Activated naive CD8-positive, alpha-beta T cell treated with anti-CD3 and anti-CD28 coated beads, Interleukin-2, amount 10 ng/mL, durations not matched to agents 7 days and 5 days (primary cell): ENCODE data around the gene HAUS6. TPM values are rescaled to one million over a fixed set of nuclear protein-coding genes. Genes with fewer than 3 reads are reported as not detected.
"Not testable (repeated sequence)": the region's sequence is repeated elsewhere in the genome, so short reads cannot be mapped to it uniquely, and the experiment has no call there.

ENCODE experiments used
- ATAC-seq: fragments of 150-1000 bp; cut with Tn5 transposase; one replicate; pipeline ENCODE4 v1.10.0; 2021; ENCODE audit warnings: low read depth, moderate library complexity
- POLR2A ChIA-PET: fragments of 350-600 bp; sonication (Branson Sonifier 250); formaldehyde crosslinking; loops from one replicate; lab custom pipeline; 2021; ENCODE audit warnings: antibody characterized with exemption; lab: Charles Lee
- DNase-seq: peaks from one replicate; pipeline ENCODE4 v3.0.0; 2021
- H3K27ac Mint-ChIP-seq: one replicate; pipeline ENCODE4 v1.8.0; 2022; ENCODE audit warnings: mild to moderate bottlenecking, mixed read lengths
- H3K27me3 Mint-ChIP-seq: one replicate; pipeline ENCODE4 v1.8.0; 2022; ENCODE audit warnings: mild to moderate bottlenecking, moderate library complexity, mixed read lengths
- H3K36me3 Mint-ChIP-seq: one replicate; pipeline ENCODE4 v1.8.0; 2021; ENCODE audit warnings: mild to moderate bottlenecking, mixed read lengths
- H3K4me1 Mint-ChIP-seq: one replicate; pipeline ENCODE4 v1.8.0; 2021; ENCODE audit warnings: mixed read lengths
- H3K4me3 Mint-ChIP-seq: one replicate; pipeline ENCODE4 v1.8.0; 2022; ENCODE audit warnings: mild to moderate bottlenecking, moderate library complexity, mixed read lengths
- H3K9me3 Mint-ChIP-seq: one replicate; pipeline ENCODE4 v1.8.0; 2021; ENCODE audit warnings: mixed read lengths
- total RNA-seq, 2 experiments: library from RNA; stranded (reverse); gene quantifications; one replicate each; pipeline ENCODE4 v1.2.3, GENCODE V29; 2021

HAUS6 gene
- total RNA-seq, 2 experiments from 2014 or later: 23.9 to 27.6 TPM

GRCh38 chr9:19048966-19049916 is 53.5 kb downstream of the HAUS6 start, which contains the start of gene RRAGA:
Gene RRAGA, plus strand, starts transcription at chr9:19049427. Its CDS starts 233 bp downstream, at chr9:19049660.
- H3K4me1 Mint-ChIP-seq: peaks cover 20% of the 10 kb centered on the region
- no peaks in the 10 kb centered on the region for H3K27me3 Mint-ChIP-seq
- H3K36me3 Mint-ChIP-seq: peaks cover 8% of the 10 kb centered on the region
- H3K4me3 Mint-ChIP-seq: peak within 1 kb of the TSS; percentile 82
- peak within 1 kb of the TSS; percentile 99 for H3K27ac Mint-ChIP-seq
- no peaks in the 10 kb centered on the region for H3K9me3 Mint-ChIP-seq
- POLR2A ChIA-PET: interaction anchor here (0.7 to 1.8 kb wide), 14 partner anchors 13 to 415 kb away, joined by 3 to 12 read pairs (median 4); partner anchors contain the start of genes DENND4C and RPS6
- ATAC-seq (peak; percentile 88), DNase-seq (peak; percentile 97)

- Mint-ChIP-seq H3K9me3 (no peaks in the 10 kb centered on the region), H3K36me3 (peaks cover 3% of the 10 kb centered on the region), H3K27me3 (no peaks in the 10 kb centered on the region), H3K27ac (no peak overlapping the region), H3K4me1 (no peaks in the 10 kb centered on the region), H3K4me3 (no peak overlapping the region)
- DNase-seq (no peak), ATAC-seq (no peak)
- POLR2A ChIA-PET: interaction anchor here (0.6 kb wide), 1 partner anchor 138 kb away, joined by 4 read pairs; no protein-coding TSS in a partner anchor
Measured at GRCh38 chr9:19036611-19037010, 66.1 kb downstream of the HAUS6 start.

GRCh38 chr9:19033015-19033414 is 69.7 kb downstream of the HAUS6 start, which contains the start of gene SAXO1:
Gene SAXO1, minus strand, starts transcription at chr9:19033209. Its CDS starts 301 bp downstream, at chr9:19032908.
- Mint-ChIP-seq H3K27me3 (no peaks in the 10 kb centered on the region), H3K4me3 (no peak within 1 kb of the TSS), H3K36me3 (no peaks in the 10 kb centered on the region), H3K27ac (no peak within 1 kb of the TSS), H3K4me1 (peaks cover 4% of the 10 kb centered on the region), H3K9me3 (no peaks in the 10 kb centered on the region)
- DNase-seq: no peak
- POLR2A ChIA-PET: no interaction called here
- ATAC-seq: no peak

GRCh38 chr9:19032406-19032805 is 70.3 kb downstream of the HAUS6 start:
- Mint-ChIP-seq H3K9me3 (no peaks in the 10 kb centered on the region), H3K27me3 (no peaks in the 10 kb centered on the region), H3K4me3 (no peak overlapping the region), H3K4me1 (peaks cover 4% of the 10 kb centered on the region), H3K36me3 (no peaks in the 10 kb centered on the region), H3K27ac (no peak overlapping the region)
- DNase-seq: no peak
- no peak for ATAC-seq
- POLR2A ChIA-PET: no interaction called here

GRCh38 chr9:19030899-19031298 is 71.8 kb downstream of the HAUS6 start:
- Mint-ChIP-seq H3K4me1 (peaks cover 8% of the 10 kb centered on the region), H3K27me3 (no peaks in the 10 kb centered on the region), H3K36me3 (no peaks in the 10 kb centered on the region), H3K27ac (no peak overlapping the region), H3K4me3 (no peak overlapping the region), H3K9me3 (no peaks in the 10 kb centered on the region)
- POLR2A ChIA-PET: no interaction called here
- no peak for DNase-seq
- ATAC-seq: no peak

GRCh38 chr9:19028835-19029451 is 73.8 kb downstream of the HAUS6 start:
- Mint-ChIP-seq H3K9me3 (no peaks in the 10 kb centered on the region), H3K4me3 (no peak overlapping the region), H3K4me1 (peaks cover 8% of the 10 kb centered on the region), H3K27me3 (no peaks in the 10 kb centered on the region), H3K27ac (no peak overlapping the region), H3K36me3 (no peaks in the 10 kb centered on the region)
- POLR2A ChIA-PET: no interaction called here
- ATAC-seq (no peak), DNase-seq (no peak)

GRCh38 chr9:19027825-19028224 is 74.9 kb downstream of the HAUS6 start:
- DNase-seq (no peak), ATAC-seq (no peak)
- Mint-ChIP-seq H3K36me3 (no peaks in the 10 kb centered on the region), H3K9me3 (no peaks in the 10 kb centered on the region), H3K27me3 (no peaks in the 10 kb centered on the region), H3K4me1 (peaks cover 8% of the 10 kb centered on the region), H3K27ac (no peak overlapping the region), H3K4me3 (no peak overlapping the region)
- POLR2A ChIA-PET: no interaction called here

- H3K4me3 Mint-ChIP-seq: no peak overlapping the region
- no peak for DNase-seq
- POLR2A ChIA-PET: no interaction called here
Measured at GRCh38 chr9:19026375-19026774, 76.3 kb downstream of the HAUS6 start.

GRCh38 chr9:19023078-19023477 is 79.6 kb downstream of the HAUS6 start:
- ATAC-seq (no peak), DNase-seq (no peak)
- POLR2A ChIA-PET: no interaction called here
- Mint-ChIP-seq H3K4me1 (peaks cover 8% of the 10 kb centered on the region), H3K36me3 (no peaks in the 10 kb centered on the region), H3K27ac (no peak overlapping the region), H3K27me3 (no peaks in the 10 kb centered on the region), H3K9me3 (no peaks in the 10 kb centered on the region), H3K4me3 (no peak overlapping the region)

More at GRCh38 chr9:19026375-19026774, 76.3 kb downstream of the HAUS6 start:
- ATAC-seq: no peak
- H3K4me1 Mint-ChIP-seq: peaks cover 8% of the 10 kb centered on the region
- H3K27me3 Mint-ChIP-seq: no peaks in the 10 kb centered on the region
- H3K36me3 Mint-ChIP-seq: no peaks in the 10 kb centered on the region
- H3K27ac Mint-ChIP-seq: no peak overlapping the region
- H3K9me3 Mint-ChIP-seq: no peaks in the 10 kb centered on the region

- H3K4me1 Mint-ChIP-seq: peaks cover 8% of the 10 kb centered on the region
- no peak for ATAC-seq
- POLR2A ChIA-PET: no interaction called here
Measured at GRCh38 chr9:19022206-19022605, 80.5 kb downstream of the HAUS6 start.

GRCh38 chr9:19021649-19022048 is 81.1 kb downstream of the HAUS6 start:
- ATAC-seq, H3K9me3 Mint-ChIP-seq, H3K4me3 Mint-ChIP-seq, DNase-seq, H3K4me1 Mint-ChIP-seq, H3K27ac Mint-ChIP-seq, H3K27me3 Mint-ChIP-seq, H3K36me3 Mint-ChIP-seq, POLR2A ChIA-PET: not testable (repeated sequence)

More at GRCh38 chr9:19022206-19022605, 80.5 kb downstream of the HAUS6 start:
- Mint-ChIP-seq H3K27me3 (no peaks in the 10 kb centered on the region), H3K9me3 (no peaks in the 10 kb centered on the region), H3K36me3 (no peaks in the 10 kb centered on the region), H3K27ac (no peak overlapping the region), H3K4me3 (no peak overlapping the region)
- DNase-seq: no peak

GRCh38 chr9:19020886-19021455 is 81.7 kb downstream of the HAUS6 start:
- Mint-ChIP-seq H3K4me3 (no peak overlapping the region), H3K27ac (no peak overlapping the region), H3K36me3 (no peaks in the 10 kb centered on the region), H3K4me1 (peaks cover 3% of the 10 kb centered on the region), H3K9me3 (no peaks in the 10 kb centered on the region), H3K27me3 (no peaks in the 10 kb centered on the region)
- DNase-seq (no peak), ATAC-seq (no peak)
- POLR2A ChIA-PET: no interaction called here

- POLR2A ChIA-PET: no interaction called here
Measured at GRCh38 chr9:19018201-19018600, 84.5 kb downstream of the HAUS6 start.

More at GRCh38 chr9:19018201-19018600, 84.5 kb downstream of the HAUS6 start:
- no peak overlapping the region for H3K27ac Mint-ChIP-seq
- H3K27me3 Mint-ChIP-seq: no peaks in the 10 kb centered on the region
- H3K4me3 Mint-ChIP-seq: no peak overlapping the region
- H3K36me3 Mint-ChIP-seq: no peaks in the 10 kb centered on the region
- no peaks in the 10 kb centered on the region for H3K9me3 Mint-ChIP-seq
- peaks cover 3% of the 10 kb centered on the region for H3K4me1 Mint-ChIP-seq
- ATAC-seq (no peak), DNase-seq (no peak)
